ENCODE data around the gene FAM217B.
A peak's percentile ranks its signal among the peaks of the same experiment; 100 is the strongest.

Gene FAM217B

DNA sequence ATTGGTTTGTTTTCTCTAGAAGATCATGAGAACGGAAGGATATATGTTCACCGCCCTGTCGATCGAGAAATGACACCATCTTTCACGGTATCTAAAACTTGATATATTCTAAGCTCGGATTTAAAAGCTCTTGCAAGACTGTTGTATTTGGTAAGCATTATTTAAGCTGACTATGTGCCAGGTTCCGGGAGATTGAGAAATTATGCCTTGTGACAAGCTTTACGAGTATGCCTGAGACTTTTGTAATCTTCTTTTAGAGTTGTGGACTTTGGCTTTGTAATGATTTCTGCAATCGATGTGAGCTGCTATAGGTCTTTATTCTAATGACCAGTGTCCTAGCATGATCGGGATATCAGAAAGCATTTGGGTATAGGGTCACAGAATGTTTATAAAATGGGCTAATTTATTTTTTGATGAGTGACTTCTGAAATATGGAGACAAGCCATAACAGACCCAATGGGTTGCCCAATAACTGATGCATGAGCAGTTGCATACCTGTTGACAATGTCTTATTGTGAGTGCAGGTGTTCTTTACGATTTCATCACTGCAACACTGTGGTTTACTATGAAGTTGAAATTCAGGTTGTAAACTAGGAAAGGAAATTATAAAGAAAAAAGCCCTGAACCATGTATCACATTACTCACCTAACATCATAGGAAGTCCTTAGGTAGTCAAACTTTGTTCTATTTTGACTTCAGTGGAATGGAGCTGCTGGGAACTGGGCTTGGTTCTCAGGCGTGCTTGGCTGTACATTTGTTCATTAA is 32.0 kb downstream of the FAM217B start:
- DNase-seq (ENCODE audit: low spot score): no peak
- FAIRE-seq: no peak

DNA sequence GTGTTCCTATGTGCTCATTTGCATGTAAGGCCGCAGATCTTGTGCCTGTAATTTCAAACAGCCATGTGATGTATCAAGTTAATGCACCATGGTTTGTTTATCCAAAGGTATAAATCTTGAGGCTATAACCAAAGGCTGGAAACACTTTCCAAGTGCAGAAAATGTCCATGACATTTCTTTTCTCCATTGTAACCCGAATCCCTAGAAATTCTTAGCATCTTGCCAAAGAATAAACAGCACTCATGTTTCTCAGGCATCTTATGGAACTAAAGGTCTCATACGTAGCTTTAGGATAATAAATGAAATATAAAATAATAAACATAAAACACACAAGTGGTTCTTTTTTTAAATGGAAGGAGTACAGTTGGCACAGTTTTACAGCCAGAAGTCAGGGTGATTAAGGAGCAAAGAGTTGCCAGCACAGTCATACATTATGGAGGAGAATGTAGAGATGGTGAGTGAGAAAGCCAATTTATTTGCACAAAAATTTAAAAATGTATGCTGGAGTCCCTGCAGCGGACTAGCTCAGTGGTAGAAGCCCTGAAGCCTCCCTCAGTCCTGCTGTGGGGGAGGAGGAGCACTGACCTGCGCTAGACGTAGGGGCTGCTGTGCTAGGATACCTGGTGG is 36.1 kb downstream of the FAM217B start:
- no peak for DNase-seq (ENCODE audit: low spot score)
- no peak for FAIRE-seq

DNA sequence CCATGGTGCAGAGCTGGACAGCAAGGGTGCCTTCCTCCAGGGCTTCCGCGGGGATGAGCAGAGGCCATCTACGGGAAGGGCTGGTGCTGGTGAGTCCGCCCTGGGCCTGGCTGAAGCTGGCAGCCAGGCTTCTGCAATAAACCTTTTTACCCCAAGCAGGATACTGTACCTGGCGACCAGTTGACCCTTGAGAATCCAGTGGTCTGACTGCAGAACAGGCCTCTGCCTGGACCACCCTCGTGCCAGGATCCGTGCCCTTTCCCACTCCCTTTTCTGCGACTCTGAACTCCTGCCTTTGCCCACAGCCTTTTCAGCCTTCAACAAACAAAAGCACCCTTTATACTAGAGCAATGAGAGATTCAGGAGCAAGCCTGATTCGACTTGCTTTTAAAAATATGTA is 36.9 kb downstream of the FAM217B start:
- FAIRE-seq: no peak
- no peak for DNase-seq (ENCODE audit: low spot score)

DNA sequence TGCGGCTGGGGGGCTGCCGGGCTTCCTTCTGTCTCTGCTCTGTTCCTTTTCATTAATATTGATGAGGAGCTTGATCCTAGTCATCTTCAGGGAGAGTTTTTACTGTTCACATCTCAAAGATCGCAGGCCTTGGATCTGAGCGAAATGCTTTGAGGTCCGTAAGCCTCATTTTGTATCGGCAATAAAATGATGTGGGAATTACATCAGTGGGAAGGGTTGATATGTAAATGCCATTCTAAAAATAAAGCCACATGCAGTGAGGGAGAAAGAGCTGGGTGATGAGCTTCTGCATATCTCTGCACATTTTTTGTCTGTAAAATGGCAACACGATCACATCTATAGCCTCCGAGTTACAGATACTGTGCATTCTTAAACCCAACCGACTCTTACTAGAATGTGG is 42.9 kb downstream of the FAM217B start:
- FAIRE-seq: no peak
- no peak for DNase-seq (ENCODE audit: low spot score)

DNA sequence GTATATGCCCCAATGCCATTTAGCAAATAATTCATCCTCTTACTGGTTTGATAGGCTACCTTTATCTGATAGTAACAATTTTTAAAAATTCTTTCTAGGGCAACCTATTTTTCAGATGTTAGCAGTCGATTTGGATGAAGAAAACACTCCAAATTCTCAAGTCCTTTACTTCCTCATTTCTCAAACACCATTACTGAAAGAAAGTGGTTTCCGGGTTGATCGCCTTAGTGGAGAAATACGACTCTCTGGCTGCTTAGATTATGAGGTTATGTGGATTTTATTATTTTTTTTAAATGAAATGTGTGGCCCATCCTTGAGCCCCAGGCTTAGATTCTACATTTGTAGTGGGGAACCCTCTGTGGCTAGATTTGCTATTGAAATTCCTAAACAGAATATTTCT is 44.4 kb downstream of the FAM217B start:
- FAIRE-seq: no peak
- no peak for DNase-seq (ENCODE audit: low spot score)

DNA sequence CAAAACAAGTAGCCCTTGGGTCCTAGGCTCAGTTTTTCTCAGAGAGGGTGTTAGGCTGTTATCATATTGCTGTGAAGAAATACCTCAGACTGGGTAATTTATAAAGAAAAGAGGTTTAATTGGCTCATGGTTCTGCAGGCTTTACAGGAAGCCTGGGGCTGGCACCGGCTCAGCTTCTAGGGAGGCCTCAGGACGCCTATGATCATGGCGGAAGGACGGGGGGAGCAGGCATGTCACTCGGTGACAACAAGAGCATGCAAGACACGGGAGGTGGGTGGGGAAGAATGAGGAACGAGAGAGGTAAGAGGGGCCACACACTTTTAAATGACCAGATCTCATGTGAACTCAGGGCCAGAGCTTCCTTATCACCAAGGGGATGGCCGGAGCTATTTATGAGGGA is 45.0 kb downstream of the FAM217B start:
- no peak for FAIRE-seq
- DNase-seq (ENCODE audit: low spot score): no peak

DNA sequence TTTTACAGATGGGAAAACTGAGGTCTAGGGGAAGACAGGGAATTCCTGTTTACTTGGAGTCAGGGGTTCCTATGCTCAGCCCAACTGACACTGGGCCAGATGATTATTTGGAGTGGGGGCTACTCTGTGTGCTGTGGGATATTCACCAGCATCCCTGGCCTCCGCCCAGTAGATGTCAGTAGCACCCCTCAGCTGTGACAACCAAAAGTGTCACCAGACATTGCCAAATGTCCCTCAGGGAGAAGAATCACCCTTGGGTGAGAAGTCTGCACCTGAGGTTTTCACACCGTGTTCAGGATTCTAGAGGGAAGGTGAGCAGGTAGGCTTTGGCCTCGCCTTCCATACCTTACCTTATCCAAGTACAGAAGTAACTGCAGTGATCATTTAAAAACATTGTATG is 45.7 kb downstream of the FAM217B start:
- FAIRE-seq: no peak

DNA sequence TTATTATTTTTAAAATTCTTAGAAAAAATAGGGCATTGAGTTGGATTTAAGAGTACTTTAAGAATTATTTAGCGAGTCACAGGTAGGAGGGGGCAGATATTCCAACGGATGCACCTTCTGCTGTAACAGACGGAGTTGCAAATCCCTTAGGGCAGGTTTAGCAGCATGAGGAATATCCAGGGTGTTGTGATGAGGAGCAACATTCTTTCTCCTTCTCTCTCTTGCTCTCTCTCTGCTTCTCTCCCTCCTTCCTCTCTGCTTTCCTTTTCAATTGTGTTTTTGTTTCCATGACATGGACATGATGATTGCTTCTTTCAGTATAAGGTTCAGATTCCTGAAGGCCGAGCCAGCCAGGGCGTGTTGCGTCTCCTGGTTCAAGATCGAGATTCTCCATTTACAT is 46.9 kb downstream of the FAM217B start:
- FAIRE-seq: no peak
- DNase-seq (ENCODE audit: low spot score): no peak

More for the DNA sequence above, 45.7 kb downstream of the FAM217B start:
- no peak for DNase-seq (ENCODE audit: low spot score)

DNA sequence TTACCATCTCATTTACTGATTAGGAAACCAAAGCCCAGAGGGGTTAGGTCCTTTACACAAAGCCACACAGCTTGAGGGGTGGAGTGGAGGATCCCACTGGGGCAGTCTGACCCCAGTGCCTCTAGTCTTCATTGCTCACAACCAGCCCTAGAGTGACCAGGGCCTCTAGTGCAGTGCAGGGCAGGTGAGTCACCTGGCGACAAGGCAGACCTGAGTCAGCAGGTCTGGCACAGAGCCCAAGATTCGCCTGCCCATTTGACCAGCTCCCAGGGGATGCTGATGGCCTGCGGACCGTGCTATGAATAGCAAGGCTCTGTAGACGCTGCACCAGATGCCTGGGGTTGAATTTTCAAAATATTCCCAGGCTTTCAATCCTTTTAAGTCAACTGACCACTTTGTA is 48.0 kb downstream of the FAM217B start:
- peak; percentile 66 for DNase-seq (ENCODE audit: low spot score)
- peak; percentile 44 for FAIRE-seq

DNA sequence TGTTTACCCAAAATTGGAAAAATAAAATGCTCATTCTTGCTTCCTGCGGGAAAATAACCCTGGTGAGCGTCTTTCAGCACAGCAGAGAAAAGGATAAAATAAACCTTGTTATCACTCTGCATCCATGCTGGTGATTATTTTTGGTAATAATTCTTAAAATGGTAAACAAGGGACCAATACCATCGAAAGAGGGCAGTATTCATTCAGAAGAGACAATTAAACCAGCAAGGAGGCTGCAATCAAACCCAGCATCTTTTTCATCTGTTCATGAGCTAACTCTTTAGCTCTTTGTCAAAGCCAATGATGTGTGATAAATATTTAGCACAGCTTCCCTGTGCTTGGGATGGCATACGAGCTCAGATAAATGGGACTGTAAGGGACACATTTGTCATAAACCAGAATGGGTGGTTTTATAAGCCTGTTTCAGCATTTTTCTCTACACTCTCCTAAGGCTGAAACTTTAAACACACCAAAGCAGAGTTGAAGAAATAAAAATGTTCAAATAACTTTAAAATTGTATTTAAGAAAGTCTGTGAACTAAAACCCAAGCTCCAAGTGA is 52.4 kb downstream of the FAM217B start:
- no peak for DNase-seq (ENCODE audit: low spot score)
- no peak for FAIRE-seq

DNA sequence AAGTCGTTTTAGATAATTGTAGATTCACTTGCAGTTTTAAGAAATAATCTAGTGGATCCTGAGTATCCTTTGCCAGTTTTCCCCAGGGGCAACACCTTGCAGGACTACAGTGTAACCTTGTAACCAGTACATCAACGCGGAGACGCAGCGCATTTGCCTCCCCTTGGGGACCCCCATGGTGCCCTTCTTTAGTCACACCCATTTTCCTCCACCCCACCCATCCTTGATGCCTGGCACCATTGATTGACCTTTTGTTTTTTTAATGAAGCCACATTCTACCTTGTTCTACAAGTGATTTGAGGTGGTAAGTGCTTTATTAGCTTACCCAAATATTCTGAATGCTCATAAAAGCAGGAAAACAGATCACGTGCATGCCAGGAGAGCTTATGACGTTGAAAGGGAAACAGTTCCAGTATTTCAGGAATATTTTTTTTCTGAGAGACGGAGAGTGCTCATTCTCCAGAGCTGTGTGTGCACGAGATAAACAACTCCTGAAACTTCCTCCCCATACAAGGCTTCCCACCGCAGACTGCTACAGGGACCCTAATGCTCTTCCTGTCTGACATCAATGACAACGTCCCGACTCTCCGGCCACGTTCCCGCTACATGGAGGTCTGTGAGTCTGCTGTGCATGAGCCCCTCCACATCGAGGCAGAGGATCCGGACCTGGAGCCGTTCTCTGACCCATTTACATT is 53.7 kb downstream of the FAM217B start:
- DNase-seq (ENCODE audit: low spot score) (no peak), FAIRE-seq (no peak)

DNA sequence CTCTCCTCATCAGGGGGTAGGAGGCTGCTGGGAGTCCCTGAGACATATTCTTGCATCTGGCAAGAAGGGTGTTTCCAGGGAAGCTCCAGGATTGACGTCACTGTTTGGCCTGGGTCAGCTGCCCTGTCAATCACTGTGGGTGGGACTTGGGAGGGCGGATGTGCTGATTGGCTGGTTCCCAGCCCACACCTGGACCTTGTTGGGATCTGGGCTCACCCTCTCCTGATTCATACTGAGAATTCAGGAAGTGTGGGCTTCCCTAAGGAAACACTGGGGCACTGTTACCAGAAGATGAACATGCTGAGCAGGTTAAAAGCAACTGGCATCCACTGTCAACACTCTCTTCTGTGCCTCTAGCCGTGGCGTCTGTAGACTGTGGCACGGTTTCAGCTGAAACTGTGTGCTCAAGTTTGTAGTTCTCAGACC is 54.5 kb downstream of the FAM217B start:
- DNase-seq (ENCODE audit: low spot score) (no peak), FAIRE-seq (no peak)

DNA sequence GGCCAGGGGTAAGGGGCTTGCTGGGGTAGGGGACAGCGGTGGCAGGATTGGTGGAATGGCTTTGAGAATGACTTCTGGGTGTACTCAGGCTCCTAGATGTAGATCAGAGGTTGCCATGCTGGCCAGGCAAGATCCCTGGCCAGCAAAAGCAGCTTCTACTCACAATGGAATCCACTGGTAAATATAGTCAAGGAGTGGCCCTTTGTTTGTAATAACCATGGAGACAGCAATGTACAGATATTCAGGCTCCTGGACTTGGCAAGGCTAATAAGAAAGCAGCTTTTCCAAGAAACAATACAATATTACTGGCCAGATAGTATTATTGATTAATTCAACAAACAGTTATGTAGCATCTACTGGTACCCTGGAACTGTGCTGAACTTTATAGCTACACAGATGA is 55.9 kb downstream of the FAM217B start:
- FAIRE-seq: no peak
- DNase-seq (ENCODE audit: low spot score): no peak

DNA sequence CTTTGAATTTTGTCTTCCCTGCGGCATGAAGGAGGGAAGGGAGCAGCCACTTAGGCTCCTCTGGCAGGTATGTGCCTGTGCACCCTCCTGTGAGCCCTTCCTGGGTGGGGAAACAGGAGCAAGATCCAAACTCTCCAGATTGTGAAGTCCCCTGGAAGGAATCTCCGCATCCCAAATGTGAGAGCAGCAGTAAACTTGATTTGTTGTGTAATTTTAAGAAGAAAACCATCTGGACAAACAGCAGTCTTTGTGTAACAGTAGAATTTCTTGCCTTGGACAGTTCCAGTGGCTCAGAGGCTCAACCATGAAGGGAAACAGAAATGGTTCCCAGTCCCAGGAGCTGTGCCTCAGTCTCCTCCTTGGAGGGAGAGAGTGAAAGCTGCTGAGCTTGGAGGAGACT is 57.7 kb downstream of the FAM217B start:
- no peak for DNase-seq (ENCODE audit: low spot score)
- no peak for FAIRE-seq
